ENCODE results near the gene ATP6V0A4. TPM values are rescaled to one million over a fixed set of nuclear protein-coding genes. Genes with fewer than 3 reads are reported as not detected.
"Not testable (repeated sequence)": the region's sequence is repeated elsewhere in the genome, so short reads cannot be mapped to it uniquely, and the experiment has no call there.

The ATP6V0A4 gene
- total RNA-seq, 1 donor from 2014 or later, result not detected

DNA sequence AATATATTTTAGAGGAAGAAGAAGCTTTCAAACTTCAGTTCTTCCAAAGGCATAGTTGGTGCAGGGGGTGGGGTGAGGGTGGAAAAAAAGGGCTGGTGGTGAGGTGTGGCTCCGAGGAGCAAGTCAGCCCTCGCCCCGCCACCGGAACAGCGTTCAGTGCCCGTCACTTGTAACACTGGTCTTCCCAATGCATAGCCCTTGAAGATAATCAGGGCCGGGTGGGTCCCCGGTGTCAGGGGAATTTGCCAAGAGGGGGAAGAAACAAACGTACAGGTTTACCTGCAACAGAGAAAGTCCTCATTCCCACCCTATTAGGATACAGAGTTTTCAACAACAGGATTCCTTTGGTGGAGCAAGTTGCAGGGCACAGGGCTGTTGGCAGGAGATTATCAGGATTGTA lies 98.3 kb downstream of the ATP6V0A4 start:
- H3K36me3 Mint-ChIP-seq (ENCODE audit: low read depth), result no peaks in the 10 kb centered on the region
- H3K4me3 Mint-ChIP-seq, result no peak overlapping the region
- H3K27me3 Mint-ChIP-seq (ENCODE audit: low read depth), result peaks cover 11% of the 10 kb centered on the region
- TF ChIP-seq, protein P1, sequence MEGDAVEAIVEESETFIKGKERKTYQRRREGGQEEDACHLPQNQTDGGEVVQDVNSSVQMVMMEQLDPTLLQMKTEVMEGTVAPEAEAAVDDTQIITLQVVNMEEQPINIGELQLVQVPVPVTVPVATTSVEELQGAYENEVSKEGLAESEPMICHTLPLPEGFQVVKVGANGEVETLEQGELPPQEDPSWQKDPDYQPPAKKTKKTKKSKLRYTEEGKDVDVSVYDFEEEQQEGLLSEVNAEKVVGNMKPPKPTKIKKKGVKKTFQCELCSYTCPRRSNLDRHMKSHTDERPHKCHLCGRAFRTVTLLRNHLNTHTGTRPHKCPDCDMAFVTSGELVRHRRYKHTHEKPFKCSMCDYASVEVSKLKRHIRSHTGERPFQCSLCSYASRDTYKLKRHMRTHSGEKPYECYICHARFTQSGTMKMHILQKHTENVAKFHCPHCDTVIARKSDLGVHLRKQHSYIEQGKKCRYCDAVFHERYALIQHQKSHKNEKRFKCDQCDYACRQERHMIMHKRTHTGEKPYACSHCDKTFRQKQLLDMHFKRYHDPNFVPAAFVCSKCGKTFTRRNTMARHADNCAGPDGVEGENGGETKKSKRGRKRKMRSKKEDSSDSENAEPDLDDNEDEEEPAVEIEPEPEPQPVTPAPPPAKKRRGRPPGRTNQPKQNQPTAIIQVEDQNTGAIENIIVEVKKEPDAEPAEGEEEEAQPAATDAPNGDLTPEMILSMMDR (conservative IDR thresholded peaks at IDR 0.05), result no peak
- H3K27ac Mint-ChIP-seq (ENCODE audit: unreplicated experiment), result no peak overlapping the region
- H3K9me3 Mint-ChIP-seq, result no peaks in the 10 kb centered on the region
- H3K4me1 Mint-ChIP-seq, result no peaks in the 10 kb centered on the region
- no peak for DNase-seq (ENCODE audit: low read depth, low spot score)

- H3K9me3 Mint-ChIP-seq, result no peaks in the 10 kb centered on the region
- no peaks in the 10 kb centered on the region for H3K36me3 Mint-ChIP-seq (ENCODE audit: low read depth)
- TF ChIP-seq, protein P1 (conservative IDR thresholded peaks at IDR 0.05), result no peak
- no peaks in the 10 kb centered on the region for H3K4me1 Mint-ChIP-seq
- H3K27me3 Mint-ChIP-seq (ENCODE audit: low read depth), result peaks cover 11% of the 10 kb centered on the region
- H3K27ac Mint-ChIP-seq (ENCODE audit: unreplicated experiment), result no peak overlapping the region
- no peak for DNase-seq (ENCODE audit: low read depth, low spot score)
- H3K4me3 Mint-ChIP-seq, result no peak overlapping the region
Observed at GRCh38 chr7:138698281-138698680, 99.7 kb downstream of the ATP6V0A4 start.

- Mint-ChIP-seq H3K36me3 (ENCODE audit: low read depth) (no peaks in the 10 kb centered on the region), H3K4me1 (no peaks in the 10 kb centered on the region), H3K9me3 (no peaks in the 10 kb centered on the region), H3K27me3 (ENCODE audit: low read depth) (peaks cover 11% of the 10 kb centered on the region), H3K27ac (ENCODE audit: unreplicated experiment) (no peak overlapping the region), H3K4me3 (no peak overlapping the region)
- DNase-seq (ENCODE audit: low read depth, low spot score), result no peak
- TF ChIP-seq, protein P1 (conservative IDR thresholded peaks at IDR 0.05), result no peak
Observed at GRCh38 chr7:138697535-138698182, 100.3 kb downstream of the ATP6V0A4 start.

DNA sequence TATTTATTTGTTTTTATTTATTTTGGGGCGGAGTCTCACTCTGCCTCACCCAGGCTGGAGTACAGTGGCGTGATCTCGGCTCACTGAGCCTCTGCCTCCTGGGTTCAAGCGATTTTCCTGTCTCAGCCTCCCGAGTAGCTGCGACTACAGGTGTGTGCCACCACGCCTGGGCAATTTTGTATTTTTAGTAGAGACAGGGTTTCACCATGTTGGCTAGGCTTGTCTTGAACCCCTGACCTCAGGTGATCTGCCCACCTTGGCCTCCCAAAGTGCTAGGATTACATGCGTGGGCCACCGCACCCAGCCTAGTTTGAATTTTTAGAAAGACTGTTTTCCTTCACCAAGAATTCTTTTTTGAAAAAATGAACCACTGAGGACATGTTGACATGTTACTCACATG lies 102.2 kb downstream of the ATP6V0A4 start:
- H3K27me3 Mint-ChIP-seq (ENCODE audit: low read depth), result peaks cover 11% of the 10 kb centered on the region
- H3K36me3 Mint-ChIP-seq (ENCODE audit: low read depth); H3K4me1 Mint-ChIP-seq; H3K9me3 Mint-ChIP-seq; H3K27ac Mint-ChIP-seq (ENCODE audit: unreplicated experiment); DNase-seq (ENCODE audit: low read depth, low spot score); H3K4me3 Mint-ChIP-seq: not testable (repeated sequence)

DNA sequence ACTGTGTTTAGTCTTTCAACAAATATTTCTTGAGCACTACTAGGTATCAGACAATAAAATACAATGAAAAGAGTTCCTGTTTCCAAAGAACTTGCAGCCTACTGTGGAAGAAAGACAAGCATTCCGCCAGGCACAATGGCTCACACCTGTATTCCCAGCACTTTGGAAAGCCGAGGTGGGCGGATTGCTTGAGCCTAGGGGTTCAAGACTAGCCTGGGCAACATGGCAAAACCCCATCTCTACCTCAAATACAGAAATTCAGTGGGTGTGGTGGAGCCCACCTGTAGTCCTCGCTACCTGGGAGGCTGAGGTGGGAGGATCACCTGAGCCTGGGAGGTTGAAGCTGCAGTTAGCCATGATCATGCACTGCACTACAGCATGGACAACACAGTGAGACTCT lies 102.9 kb downstream of the ATP6V0A4 start:
- no peak overlapping the region for H3K27ac Mint-ChIP-seq (ENCODE audit: unreplicated experiment)
- H3K9me3 Mint-ChIP-seq, result no peaks in the 10 kb centered on the region
- DNase-seq (ENCODE audit: low read depth, low spot score), result no peak
- no peaks in the 10 kb centered on the region for H3K36me3 Mint-ChIP-seq (ENCODE audit: low read depth)
- H3K27me3 Mint-ChIP-seq (ENCODE audit: low read depth), result peaks cover 11% of the 10 kb centered on the region
- no peaks in the 10 kb centered on the region for H3K4me1 Mint-ChIP-seq
- no peak overlapping the region for H3K4me3 Mint-ChIP-seq
- TF ChIP-seq, protein P1 (conservative IDR thresholded peaks at IDR 0.05), result no peak

GRCh38 chr7:138691178-138691577 lies 106.8 kb downstream of the ATP6V0A4 start:
- Mint-ChIP-seq H3K27me3 (ENCODE audit: low read depth) (no peaks in the 10 kb centered on the region), H3K4me3 (no peak overlapping the region), H3K36me3 (ENCODE audit: low read depth) (no peaks in the 10 kb centered on the region), H3K9me3 (no peaks in the 10 kb centered on the region), H3K4me1 (no peaks in the 10 kb centered on the region), H3K27ac (ENCODE audit: unreplicated experiment) (no peak overlapping the region)
- TF ChIP-seq, protein P1 (conservative IDR thresholded peaks at IDR 0.05), result no peak
- DNase-seq (ENCODE audit: low read depth, low spot score), result no peak

Data from neural crest cell (in vitro differentiated cells).